GM23248 (cell line): Measurements from ENCODE around the gene SPAG6.

Experiments
- EZH2 ChIP-seq: fragments of 200-600 bp; sonication (generic); IDR thresholded peaks from 2 replicates; pipeline ENCODE4 v1.6.1; 2018; ENCODE audit warnings: antibody characterized with exemption, mild to moderate bottlenecking; ENCODE audit not compliant: insufficient read depth, poor library complexity, severe bottlenecking
- EZH2phosphoT487 ChIP-seq: fragments of 200-600 bp; sonication (generic); IDR thresholded peaks from 2 replicates; pipeline ENCODE4 v1.6.1; 2018; ENCODE audit warnings: antibody characterized with exemption, moderate library complexity, mild to moderate bottlenecking, low read depth; ENCODE audit not compliant: insufficient read depth

DNA sequence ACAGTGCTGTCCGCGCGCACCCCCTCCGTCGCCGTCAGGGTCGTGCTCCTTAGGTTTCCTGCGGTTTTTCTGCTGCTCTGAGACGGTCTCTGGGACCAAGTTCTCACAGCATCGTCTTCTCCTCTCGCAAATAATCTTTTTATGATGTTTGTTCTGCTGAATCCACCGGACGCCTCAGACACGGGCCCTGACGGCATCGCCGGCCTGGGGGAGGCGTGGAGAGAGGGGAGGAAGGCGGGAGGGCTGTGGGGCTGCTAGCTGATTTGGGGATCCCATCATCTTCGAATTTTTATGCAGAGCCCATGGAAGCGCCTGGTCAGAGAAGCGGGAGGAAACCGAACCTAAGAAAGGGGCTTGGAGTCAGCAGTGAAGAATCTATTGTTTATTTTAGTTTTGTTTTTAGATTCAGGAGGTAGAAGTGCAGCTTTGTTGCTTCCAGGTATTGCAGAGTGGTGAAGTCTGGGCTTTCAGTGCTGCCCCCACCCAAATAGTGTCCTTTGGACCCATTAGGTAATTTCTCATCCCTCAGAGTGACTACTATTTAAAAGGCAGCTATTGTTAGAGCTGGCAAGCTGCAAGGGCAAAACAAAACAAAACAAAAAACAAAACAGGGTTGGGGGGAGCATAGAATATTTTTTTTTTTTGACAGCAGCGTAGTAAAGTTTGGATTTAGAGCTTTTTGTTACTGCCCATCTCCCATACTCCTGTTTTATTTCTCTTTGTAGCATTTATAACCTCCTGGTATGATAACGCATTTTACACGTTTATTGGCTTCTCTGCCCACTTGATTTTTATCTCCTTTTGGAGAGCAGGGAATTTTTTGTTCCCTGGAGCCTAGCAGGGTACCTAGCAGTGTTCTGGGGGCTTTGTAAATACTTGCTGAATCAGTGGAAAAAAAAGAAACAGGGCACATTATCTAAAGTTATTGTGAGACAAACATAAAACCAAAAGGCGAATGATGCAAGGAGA lies 92.6 kb downstream of the SPAG6 start:
- TF ChIP-seq EZH2phosphoT487 = no peak
- no peak for TF ChIP-seq EZH2
